Activated CD4-positive, alpha-beta T cell treated with anti-CD3 and anti-CD28 coated beads, Interleukin-2, amount 10 ng/mL, durations not matched to agents 24 days and 14 days (primary cell): ENCODE data around the gene DMRT2. TPM values are rescaled to one million over a fixed set of nuclear protein-coding genes. Genes with fewer than 3 reads are reported as not detected.

Experiments
- DNase-seq: peaks from one replicate; pipeline ENCODE4 v3.0.0; 2022
- H3K27ac Mint-ChIP-seq: one replicate; pipeline ENCODE4 v1.8.0; 2022; ENCODE audit warnings: mild to moderate bottlenecking, mixed read lengths
- H3K27me3 Mint-ChIP-seq: one replicate; pipeline ENCODE4 v1.8.0; 2022; ENCODE audit warnings: mixed read lengths
- H3K36me3 Mint-ChIP-seq: one replicate; pipeline ENCODE4 v1.8.0; 2022; ENCODE audit warnings: low read depth, mild to moderate bottlenecking, mixed read lengths
- H3K4me1 Mint-ChIP-seq: one replicate; pipeline ENCODE4 v1.8.0; 2021; ENCODE audit warnings: mixed read lengths
- H3K4me3 Mint-ChIP-seq: one replicate; pipeline ENCODE4 v1.8.0; 2022; ENCODE audit warnings: mild to moderate bottlenecking, moderate library complexity, mixed read lengths
- H3K9me3 Mint-ChIP-seq: one replicate; pipeline ENCODE4 v1.8.0; 2021; ENCODE audit warnings: mixed read lengths
- intact Hi-C: fragments of 100-400 bp; cut with micrococcal nuclease; formaldehyde crosslinking; loops from one replicate; pipeline ENCODE4 v1.15.1; 2023
- total RNA-seq: library from RNA; stranded (reverse); gene quantifications from 2 replicates; pipeline ENCODE4 v1.2.3, GENCODE V29; 2022

DMRT2 gene
- total RNA-seq, 1 donor from 2014 or later = 0.21 TPM

DNA sequence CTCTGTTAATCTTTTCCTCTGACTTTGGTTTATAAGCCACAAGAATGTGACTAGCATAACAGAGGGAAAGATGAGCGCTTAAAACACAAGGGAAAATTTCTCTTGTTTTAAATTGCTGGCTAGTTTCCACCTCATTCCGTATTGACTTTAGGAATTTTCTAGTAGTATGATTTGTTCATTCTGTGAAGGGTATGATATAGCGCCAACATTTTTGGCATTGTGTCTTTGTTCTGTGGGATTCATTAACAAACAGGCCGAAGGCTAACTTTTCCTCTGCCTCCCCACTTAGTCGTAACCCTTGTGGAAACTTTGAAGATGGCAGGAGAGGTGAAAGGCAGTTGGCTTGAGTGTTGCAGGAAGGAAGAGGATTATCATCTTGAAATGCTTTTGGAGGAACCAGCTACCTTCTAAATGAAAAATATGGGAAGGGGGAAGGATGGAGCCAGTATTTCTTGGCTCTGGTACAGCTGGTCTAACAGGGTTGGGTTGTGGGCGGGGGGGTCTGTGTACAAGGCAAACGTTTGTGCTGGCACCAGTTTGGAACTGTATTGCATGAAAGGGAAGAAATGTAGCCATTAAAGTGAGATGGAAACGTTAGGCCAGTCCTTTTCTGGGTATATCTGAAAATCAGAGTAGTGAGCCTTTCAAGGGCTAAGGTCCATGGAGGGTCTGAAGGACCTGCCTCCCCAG, 21.5 kb upstream of the DMRT2 start:
- H3K4me3 Mint-ChIP-seq = no peak overlapping the region
- H3K9me3 Mint-ChIP-seq = no peaks in the 10 kb centered on the region
- no peak for DNase-seq
- intact Hi-C loops = no loop called here
- no peaks in the 10 kb centered on the region for H3K4me1 Mint-ChIP-seq
- peaks cover 10% of the 10 kb centered on the region for H3K27me3 Mint-ChIP-seq
- H3K27ac Mint-ChIP-seq = no peak overlapping the region
- H3K36me3 Mint-ChIP-seq = no peaks in the 10 kb centered on the region

DNA sequence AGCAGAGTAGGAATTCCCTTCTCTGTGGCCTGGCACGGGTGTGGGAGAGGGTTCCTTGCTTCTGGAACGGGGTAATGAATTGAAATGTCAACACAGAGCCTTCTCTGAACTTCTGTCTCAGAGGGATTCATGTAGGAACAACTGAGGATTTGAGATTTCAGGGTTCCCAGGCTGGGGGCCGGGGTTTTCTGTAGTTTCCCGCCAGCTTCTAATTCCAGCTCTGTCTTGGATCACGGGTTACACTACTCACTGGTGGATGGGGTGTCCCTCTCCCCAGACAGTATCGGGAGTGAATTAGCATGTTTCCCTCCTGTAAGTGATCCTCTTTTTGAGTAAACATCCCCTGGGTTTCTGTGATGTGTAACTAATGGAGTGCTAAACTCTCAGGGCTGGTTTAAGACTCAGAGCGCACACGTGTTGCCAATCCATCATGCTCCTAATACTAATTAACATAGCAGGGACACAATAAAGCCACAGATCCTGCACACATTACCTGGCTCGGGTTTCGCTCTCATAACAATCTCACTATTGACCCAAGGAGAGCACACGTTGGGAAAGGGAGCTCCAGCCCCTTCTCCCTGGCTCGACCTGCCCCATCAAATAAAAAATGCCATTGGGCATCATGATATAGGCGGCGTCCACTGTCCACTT, 18.1 kb upstream of the DMRT2 start:
- Mint-ChIP-seq H3K4me3 (no peak overlapping the region), H3K27ac (no peak overlapping the region), H3K36me3 (no peaks in the 10 kb centered on the region), H3K9me3 (no peaks in the 10 kb centered on the region), H3K27me3 (peaks cover 13% of the 10 kb centered on the region), H3K4me1 (no peaks in the 10 kb centered on the region)
- intact Hi-C loops = no loop called here
- no peak for DNase-seq

DNA sequence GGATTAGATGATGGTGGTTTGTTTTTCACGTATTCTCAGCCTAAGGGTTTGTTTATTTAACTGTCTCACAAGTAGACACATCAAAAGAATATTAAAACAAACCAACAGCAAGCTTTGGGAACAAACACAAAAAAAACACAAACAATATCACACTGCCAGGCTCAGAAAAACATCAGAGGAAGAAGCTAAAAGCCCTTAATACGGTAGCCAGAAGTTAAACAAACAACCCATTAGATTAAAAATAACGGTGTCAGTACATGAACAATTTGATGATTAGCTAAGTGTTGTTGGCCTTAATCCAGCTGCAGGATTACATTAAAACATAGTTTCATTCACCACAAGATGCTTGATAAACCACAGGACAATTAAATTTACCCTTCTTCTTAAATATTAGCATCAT, 15.9 kb upstream of the DMRT2 start:
- Mint-ChIP-seq H3K9me3 (no peaks in the 10 kb centered on the region), H3K27ac (no peak overlapping the region), H3K27me3 (peaks cover 18% of the 10 kb centered on the region), H3K4me1 (no peaks in the 10 kb centered on the region), H3K36me3 (no peaks in the 10 kb centered on the region), H3K4me3 (no peak overlapping the region)
- intact Hi-C loops = no loop called here
- DNase-seq = no peak

DNA sequence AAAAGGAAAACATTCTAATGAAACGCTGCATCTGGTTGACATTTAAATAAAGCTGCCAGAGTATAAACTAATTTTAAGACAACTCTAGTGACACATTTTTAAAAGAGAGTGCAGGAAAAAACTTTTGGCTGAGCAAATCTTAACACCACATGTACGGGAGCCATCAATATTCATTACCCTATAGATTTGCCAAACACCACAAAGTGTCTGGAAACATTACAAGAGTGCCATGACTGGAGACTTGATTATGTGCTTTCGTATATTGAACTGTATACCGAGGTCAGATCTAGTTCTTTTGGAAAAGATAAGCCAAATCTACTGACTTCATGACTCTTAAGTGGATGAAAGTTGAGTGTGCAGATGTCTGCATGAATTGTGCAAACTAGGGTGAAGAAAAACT, 10.6 kb upstream of the DMRT2 start:
- no peak for DNase-seq
- Mint-ChIP-seq H3K9me3 (peaks cover 9% of the 10 kb centered on the region), H3K4me3 (no peak overlapping the region), H3K27ac (no peak overlapping the region), H3K27me3 (peaks cover 58% of the 10 kb centered on the region), H3K4me1 (no peaks in the 10 kb centered on the region), H3K36me3 (no peaks in the 10 kb centered on the region)
- intact Hi-C loops = no loop called here

DNA sequence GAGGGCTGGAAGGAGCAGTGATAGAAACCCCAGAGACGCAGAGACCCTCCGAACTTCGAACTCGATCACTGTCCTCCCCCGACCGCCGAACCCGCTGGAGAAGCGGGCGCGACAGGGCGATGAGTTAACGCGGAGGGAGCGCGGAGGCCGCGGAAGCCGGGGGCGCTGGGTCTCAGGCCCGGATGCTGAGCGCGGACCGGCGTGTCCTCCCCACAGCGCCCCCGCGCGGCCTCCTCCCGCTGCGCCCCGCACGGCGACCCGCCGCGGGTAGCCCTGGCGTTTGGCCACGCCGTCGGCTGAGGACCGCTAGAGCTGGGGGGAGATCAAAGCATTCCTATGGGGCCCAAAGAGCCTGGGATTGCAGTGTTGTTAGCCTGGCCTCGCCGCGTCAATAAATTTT, 7.7 kb upstream of the DMRT2 start:
- no peak overlapping the region for H3K27ac Mint-ChIP-seq
- H3K4me1 Mint-ChIP-seq = peaks cover 7% of the 10 kb centered on the region
- DNase-seq = peak; percentile 73
- H3K9me3 Mint-ChIP-seq = peaks cover 14% of the 10 kb centered on the region
- peaks cover under 1% of the 10 kb centered on the region for H3K36me3 Mint-ChIP-seq
- H3K4me3 Mint-ChIP-seq = peak overlapping the region; percentile 44
- peaks cover 80% of the 10 kb centered on the region for H3K27me3 Mint-ChIP-seq
- intact Hi-C loops = no loop called here

DNA sequence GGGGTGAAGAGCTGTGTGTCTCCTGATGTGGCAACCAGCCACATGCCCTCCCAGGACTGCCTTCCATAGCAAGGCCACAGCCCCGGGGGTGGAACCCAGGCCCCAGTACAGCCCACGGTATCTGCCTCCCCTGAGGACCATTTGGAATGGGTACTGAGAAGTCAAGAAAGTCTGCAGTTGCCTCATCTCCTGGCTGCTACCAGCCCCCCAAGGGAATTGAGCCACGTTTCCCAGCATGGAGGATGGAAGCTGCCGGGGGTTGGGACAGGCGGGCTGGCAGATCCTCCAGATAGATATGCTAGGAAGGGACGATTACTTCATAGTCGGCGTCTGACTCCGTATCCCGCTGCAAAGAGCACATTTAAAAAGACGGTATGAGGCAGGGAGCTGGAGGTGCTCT, 5.5 kb upstream of the DMRT2 start:
- Mint-ChIP-seq H3K27ac (no peak overlapping the region), H3K27me3 (peaks cover 87% of the 10 kb centered on the region), H3K4me3 (no peak overlapping the region), H3K36me3 (peaks cover 3% of the 10 kb centered on the region), H3K9me3 (peaks cover 29% of the 10 kb centered on the region), H3K4me1 (peaks cover 27% of the 10 kb centered on the region)
- DNase-seq = no peak
- intact Hi-C loops = loop anchor here (5.0 kb wide), 1 partner anchor 37 kb away; no protein-coding TSS in a partner anchor

DNA sequence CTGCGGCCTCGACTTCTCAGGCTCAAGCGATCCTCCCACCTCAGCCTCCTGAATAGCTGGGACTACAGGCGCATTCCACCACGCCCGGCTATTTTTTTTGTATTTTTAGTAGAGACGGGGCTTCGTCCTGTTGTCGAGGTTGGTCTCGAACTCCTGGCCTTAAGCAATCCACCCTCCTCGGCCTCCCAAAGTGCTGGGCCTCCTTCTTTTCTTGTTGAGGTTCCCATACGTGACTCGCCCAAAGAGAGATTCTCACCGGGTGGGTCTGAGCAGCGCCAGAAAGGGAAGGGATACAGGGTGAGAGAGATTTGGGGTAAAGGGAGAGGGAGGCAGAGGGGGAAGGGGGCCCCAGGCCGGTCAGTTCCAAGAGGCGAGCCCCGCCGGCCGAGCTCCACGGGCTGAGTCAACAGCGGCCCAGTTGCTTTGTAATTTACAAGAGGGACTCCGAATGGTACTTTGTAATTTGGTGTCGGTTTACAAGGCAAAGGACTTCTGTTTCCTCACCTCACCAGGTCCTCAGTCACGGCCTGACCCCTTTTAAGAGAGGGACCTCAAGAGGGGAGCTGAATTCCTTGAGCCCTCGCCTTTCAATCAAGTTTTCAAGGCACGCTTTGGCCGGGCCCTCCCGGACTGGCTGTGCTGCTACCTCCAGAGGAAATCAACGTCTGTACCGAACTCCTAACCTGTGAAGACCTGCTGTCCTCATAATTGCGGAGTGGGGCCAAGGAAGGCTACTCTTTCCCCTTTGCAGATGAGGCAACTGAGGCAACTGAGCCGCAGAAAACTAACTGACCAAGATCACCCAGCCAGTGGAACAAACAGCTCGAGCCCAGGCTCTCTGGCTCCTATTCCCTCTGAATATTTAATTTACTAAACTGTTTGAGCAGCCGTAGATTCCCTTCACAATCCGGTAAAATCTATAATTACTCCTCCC, 3.3 kb upstream of the DMRT2 start:
- H3K4me1 Mint-ChIP-seq = peaks cover 35% of the 10 kb centered on the region
- peak overlapping the region; percentile 83 for H3K4me3 Mint-ChIP-seq
- H3K27me3 Mint-ChIP-seq = peaks cover 85% of the 10 kb centered on the region
- intact Hi-C loops = loop anchor here (5.0 kb wide), 1 partner anchor 40 kb away; no protein-coding TSS in a partner anchor
- peak; percentile 58 for DNase-seq
- H3K27ac Mint-ChIP-seq = no peak overlapping the region
- H3K9me3 Mint-ChIP-seq = peaks cover 34% of the 10 kb centered on the region
- peaks cover 6% of the 10 kb centered on the region for H3K36me3 Mint-ChIP-seq

DNA sequence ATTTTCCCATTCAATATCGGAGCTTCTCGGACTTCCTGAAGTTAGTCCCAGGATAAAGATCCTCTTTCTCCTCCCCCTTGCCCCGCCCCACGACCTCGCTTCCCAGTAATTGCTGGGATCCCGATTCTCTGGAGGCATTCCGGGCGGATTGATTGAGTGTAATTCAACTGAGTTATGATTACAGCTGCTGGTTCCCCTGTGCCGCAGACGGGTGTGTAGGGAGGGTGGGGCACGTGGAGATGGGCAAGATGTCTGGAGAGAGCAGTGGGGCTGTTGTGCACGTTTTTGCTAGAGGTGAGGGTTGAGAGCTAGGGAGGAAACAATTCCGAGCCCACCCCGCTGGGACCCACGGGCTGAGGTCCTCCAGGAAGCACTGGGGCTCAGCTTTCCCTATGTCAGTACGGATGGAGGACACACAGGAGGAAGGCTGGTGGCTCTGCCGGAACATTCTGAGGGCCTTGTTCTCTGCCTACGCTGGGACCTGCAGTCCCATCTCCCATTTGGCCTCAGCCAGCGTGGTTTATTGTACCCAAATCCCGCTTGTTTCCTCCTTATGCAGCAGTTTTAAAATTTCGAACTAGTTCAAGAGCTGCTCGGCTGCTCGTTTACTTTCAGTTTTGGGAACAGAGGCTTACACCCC, 2.4 kb upstream of the DMRT2 start:
- DNase-seq = peak; percentile 70
- peaks cover 39% of the 10 kb centered on the region for H3K4me1 Mint-ChIP-seq
- H3K27ac Mint-ChIP-seq = peak overlapping the region; percentile 38
- intact Hi-C loops = loop anchor here (1.0 to 5.0 kb wide), 2 partner anchors 40 to 73 kb away; no protein-coding TSS in a partner anchor
- H3K27me3 Mint-ChIP-seq = peaks cover 86% of the 10 kb centered on the region
- peaks cover 34% of the 10 kb centered on the region for H3K9me3 Mint-ChIP-seq
- H3K4me3 Mint-ChIP-seq = peak overlapping the region; percentile 83
- peaks cover 6% of the 10 kb centered on the region for H3K36me3 Mint-ChIP-seq

DNA sequence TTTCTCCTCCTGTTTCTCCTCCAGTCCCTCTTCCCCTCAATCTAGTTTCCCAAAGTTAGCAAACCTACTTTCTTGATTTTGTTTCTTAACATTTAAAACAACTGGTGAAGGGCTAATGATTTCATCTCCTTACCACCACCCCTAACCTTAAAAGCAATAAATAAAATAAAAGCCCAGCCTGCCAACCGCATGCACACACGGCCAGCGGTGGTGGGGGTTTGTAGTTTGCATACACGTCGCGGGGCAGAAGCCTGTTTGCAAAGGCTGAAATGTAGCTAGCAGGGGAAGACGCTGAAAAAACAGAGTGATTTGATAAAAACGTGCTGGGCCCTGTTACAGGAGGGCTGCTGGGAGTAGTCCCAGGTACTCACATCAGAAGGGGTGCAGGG, 1.9 kb upstream of the DMRT2 start:
- Mint-ChIP-seq H3K4me1 (peaks cover 40% of the 10 kb centered on the region), H3K27ac (no peak overlapping the region), H3K4me3 (peak overlapping the region; percentile 83), H3K9me3 (peaks cover 34% of the 10 kb centered on the region), H3K27me3 (peaks cover 87% of the 10 kb centered on the region), H3K36me3 (peaks cover 6% of the 10 kb centered on the region)
- intact Hi-C loops = loop anchor here (1.0 to 5.0 kb wide), 2 partner anchors 41 to 74 kb away; no protein-coding TSS in a partner anchor
- DNase-seq = peak; percentile 56

DNA sequence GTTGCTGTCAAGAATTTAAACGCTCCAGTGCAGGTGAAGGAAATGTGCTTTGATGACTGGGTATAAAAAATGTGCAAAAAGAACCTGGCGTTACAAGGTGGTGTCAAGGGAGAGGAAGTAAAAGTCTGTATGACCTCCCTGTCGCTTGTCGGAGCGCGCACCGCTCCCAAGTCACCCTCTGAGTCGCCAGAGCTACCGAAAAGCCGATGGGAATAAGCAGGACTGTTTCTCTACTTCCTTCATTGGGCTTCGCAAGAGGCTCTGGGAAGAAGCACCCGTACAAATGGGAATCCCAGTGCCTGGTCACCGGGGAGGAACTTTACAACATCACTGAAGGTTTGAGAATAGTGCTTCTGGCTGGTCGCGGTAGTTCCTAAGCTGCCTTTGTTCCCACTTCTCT, 1.3 kb upstream of the DMRT2 start:
- Mint-ChIP-seq H3K36me3 (peaks cover 6% of the 10 kb centered on the region), H3K4me1 (peaks cover 40% of the 10 kb centered on the region), H3K27me3 (peaks cover 87% of the 10 kb centered on the region), H3K4me3 (peak overlapping the region; percentile 83), H3K9me3 (peaks cover 32% of the 10 kb centered on the region), H3K27ac (no peak overlapping the region)
- intact Hi-C loops = loop anchor here (1.0 to 5.0 kb wide), 2 partner anchors 42 to 75 kb away; no protein-coding TSS in a partner anchor
- DNase-seq = peak; percentile 60

DNA sequence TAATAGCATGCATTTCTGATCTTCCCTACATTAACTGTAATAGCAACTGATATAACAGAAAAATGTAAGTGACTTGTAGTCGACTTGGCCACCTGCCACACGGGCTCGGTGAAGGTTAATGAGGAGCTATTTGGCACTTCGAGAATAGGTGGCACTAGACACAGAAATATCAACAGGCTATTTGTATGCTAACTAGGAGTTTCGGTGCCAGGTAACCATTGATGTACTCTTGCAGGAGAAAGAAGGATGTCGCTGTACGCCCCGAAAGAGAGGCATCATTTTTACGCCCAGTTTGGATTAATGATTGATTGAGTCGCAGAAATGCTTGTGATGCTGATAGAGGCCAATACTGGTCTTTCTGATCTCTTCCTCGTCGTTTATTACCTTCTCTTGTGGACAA, 516 bp upstream of the DMRT2 start:
- H3K4me3 Mint-ChIP-seq = peak overlapping the region; percentile 61
- peak; percentile 59 for DNase-seq
- H3K27ac Mint-ChIP-seq = peak overlapping the region; percentile 45
- H3K4me1 Mint-ChIP-seq = peaks cover 40% of the 10 kb centered on the region
- H3K9me3 Mint-ChIP-seq = peaks cover 25% of the 10 kb centered on the region
- intact Hi-C loops = loop anchor here (2.0 to 5.0 kb wide), 2 partner anchors 42 to 207 kb away; no protein-coding TSS in a partner anchor
- H3K27me3 Mint-ChIP-seq = peaks cover 85% of the 10 kb centered on the region
- peaks cover 6% of the 10 kb centered on the region for H3K36me3 Mint-ChIP-seq

DNA sequence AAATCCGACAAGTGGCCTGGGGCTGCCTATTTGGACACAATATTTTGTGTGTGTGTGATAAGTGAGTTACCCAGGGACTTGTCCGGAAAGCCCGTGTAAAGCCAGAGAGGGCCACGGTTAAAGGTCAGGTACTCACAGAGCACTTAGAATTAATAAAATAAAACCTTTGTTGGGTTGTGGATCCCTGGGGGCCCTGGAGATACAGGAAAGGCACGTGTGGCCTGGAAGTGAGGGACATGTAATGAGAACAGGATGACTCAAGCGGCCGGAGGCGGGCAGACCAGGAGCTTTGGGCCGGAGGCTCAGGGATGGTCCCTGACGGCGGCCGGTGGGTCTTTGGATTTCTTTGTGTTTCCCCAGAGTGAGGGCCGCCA, 1.0 kb downstream of the DMRT2 start:
- no peak overlapping the region for H3K27ac Mint-ChIP-seq
- peak overlapping the region; percentile 30 for H3K4me3 Mint-ChIP-seq
- peaks cover 25% of the 10 kb centered on the region for H3K9me3 Mint-ChIP-seq
- peaks cover 6% of the 10 kb centered on the region for H3K36me3 Mint-ChIP-seq
- peaks cover 85% of the 10 kb centered on the region for H3K27me3 Mint-ChIP-seq
- intact Hi-C loops = loop anchor here (2.0 kb wide), 1 partner anchor 208 kb away; no protein-coding TSS in a partner anchor
- DNase-seq = no peak
- H3K4me1 Mint-ChIP-seq = peaks cover 38% of the 10 kb centered on the region

DNA sequence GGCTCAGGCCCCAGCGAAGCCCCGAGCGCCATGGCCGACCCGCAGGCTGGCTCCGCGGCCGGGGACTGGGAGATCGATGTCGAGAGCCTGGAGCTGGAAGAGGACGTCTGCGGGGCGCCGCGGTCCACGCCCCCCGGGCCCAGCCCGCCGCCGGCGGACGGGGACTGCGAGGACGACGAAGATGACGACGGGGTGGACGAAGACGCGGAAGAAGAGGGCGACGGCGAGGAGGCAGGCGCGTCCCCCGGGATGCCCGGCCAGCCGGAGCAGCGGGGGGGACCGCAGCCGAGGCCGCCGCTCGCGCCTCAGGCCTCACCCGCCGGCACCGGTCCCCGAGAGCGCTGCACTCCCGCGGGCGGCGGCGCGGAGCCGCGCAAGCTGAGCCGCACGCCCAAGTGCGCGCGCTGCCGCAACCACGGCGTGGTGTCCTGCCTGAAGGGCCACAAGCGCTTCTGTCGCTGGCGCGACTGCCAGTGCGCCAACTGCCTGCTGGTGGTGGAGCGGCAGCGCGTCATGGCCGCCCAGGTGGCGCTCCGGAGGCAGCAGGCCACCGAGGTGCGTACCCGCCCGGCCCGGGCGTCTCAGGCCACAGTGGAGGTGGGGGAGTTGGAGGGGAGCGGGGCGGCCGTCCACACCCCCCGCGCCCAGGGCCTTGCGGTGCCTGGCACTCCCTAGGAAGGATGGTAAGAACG, 1.6 kb downstream of the DMRT2 start:
- H3K4me3 Mint-ChIP-seq = peak overlapping the region; percentile 43

More for the DNA sequence above, 1.6 kb downstream of the DMRT2 start:
- Mint-ChIP-seq H3K27ac (no peak overlapping the region), H3K9me3 (peaks cover 25% of the 10 kb centered on the region), H3K27me3 (peaks cover 85% of the 10 kb centered on the region), H3K36me3 (peaks cover 6% of the 10 kb centered on the region), H3K4me1 (peaks cover 38% of the 10 kb centered on the region)
- intact Hi-C loops = loop anchor here (2.0 kb wide), 1 partner anchor 209 kb away; no protein-coding TSS in a partner anchor
- DNase-seq = peak; percentile 72
